ENCODE results near the gene C17orf67. TPM values are rescaled to one million over a fixed set of nuclear protein-coding genes. Genes with fewer than 3 reads are reported as not detected.
"Not testable (repeated sequence)": the region's sequence is repeated elsewhere in the genome, so short reads cannot be mapped to it uniquely, and the experiment has no call there.

The C17orf67 gene
- total RNA-seq, 1 experiment from 2014 or later = 0.50 TPM

GRCh38 chr17:56779322-56779721 is 54.4 kb downstream of the C17orf67 start:
- DNase-seq (ENCODE audit: extremely low read depth, low read depth) = no peak

DNA sequence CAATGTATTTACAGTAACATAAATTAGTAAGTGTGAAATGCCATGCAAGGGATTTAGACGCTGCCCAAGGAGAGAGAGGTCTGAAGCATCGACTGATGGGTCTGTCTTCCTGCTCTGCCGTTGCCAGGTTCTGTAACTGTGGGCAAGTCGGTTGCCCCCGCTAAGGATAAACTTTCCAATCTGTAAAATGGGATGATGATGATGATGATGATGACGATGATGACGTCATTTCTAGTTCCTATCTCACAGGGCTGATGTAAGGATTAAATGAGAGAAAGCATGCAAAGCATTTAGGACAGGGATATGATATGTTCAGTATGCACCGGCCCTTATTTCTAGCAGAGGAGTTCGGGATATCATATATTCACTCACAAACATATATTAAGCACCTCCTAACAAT is 54.8 kb downstream of the C17orf67 start:
- no peak for DNase-seq (ENCODE audit: extremely low read depth, low read depth)

DNA sequence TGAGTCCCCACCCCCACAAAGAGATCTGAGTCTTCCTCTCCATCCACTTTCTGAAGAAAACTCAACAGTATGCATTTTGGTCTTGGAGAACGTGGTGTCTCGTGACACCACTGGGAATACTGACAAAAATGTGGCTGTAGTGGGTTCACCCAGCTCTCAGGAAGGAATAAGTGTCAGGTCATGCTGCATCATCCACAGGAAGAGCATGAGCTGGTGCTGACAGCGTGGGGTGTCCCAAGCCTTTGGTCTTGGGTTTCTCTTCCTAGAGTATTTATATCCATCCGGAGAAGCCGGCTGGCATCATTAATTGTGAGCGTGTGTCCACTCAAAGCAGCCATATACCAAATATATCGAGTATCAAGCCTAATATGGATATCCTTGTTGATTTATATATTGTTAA is 55.9 kb downstream of the C17orf67 start:
- no peak for DNase-seq (ENCODE audit: extremely low read depth, low read depth)

- no peak for DNase-seq (ENCODE audit: extremely low read depth, low read depth)
Observed at GRCh38 chr17:56774650-56775049, 59.1 kb downstream of the C17orf67 start.

GRCh38 chr17:56773124-56773523 is 60.6 kb downstream of the C17orf67 start:
- DNase-seq (ENCODE audit: extremely low read depth, low read depth) = no peak

- no peak for DNase-seq (ENCODE audit: extremely low read depth, low read depth)
Observed at GRCh38 chr17:56772442-56772841, 61.3 kb downstream of the C17orf67 start.

DNA sequence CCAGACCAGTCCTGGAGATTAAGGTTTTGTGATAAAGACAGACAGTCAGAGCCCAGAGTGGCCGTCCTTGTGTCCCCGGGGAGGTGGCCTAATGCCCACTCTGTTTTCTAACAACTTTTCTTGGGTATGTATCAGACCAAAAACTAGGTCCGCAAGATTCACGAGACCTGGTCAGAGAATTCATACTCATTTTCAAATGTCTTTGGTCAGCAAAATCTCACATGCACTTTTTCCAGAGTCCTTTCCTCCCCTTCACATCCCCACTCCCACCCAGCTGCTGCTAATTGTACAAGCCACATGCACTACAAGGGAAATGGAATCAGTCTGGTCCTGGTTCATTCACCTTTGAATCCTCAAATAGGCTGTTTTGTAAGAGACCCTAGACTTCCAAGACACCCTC is 61.7 kb downstream of the C17orf67 start:
- no peak for DNase-seq (ENCODE audit: extremely low read depth, low read depth)

DNA sequence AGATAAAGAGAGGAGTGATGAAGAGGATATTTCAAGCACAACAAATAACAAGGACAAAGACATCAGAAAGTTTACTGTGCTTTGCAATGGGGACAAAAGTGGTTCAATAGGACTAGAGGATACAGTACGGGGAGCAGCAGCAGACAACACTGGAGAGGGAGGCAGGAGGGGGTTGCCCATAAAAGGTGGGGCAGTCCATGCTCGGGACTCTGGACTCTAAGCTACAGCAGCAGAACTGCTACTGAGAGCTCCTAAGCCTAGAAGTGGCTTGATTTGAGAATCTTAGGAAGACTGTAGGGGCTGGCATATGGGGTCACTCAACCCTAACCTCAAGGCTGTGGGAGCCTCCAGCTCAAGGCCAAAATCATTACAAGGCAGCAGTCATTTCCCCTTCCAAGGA is 62.2 kb downstream of the C17orf67 start:
- no peak for DNase-seq (ENCODE audit: extremely low read depth, low read depth)

DNA sequence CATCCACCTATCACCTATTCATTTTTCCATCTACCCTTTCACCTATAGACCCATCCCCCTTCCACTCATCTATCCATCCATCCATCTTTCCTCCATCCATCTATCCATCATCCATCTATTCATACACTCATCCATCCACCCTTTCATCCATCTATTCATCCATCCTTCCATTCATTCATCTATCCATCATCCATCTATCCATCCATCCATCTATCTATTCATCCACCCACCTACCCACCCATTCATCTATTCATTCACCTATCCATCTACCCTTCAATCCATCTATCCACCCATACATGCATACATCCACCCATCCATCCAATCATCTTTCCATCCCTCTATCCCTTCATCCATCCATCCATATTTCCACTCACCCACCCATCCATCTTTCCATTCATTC is 63.3 kb downstream of the C17orf67 start:
- no peak for DNase-seq (ENCODE audit: extremely low read depth, low read depth)

- DNase-seq (ENCODE audit: extremely low read depth, low read depth) = no peak
Observed at GRCh38 chr17:56765449-56765848, 68.3 kb downstream of the C17orf67 start.

- DNase-seq (ENCODE audit: extremely low read depth, low read depth) = no peak
Observed at GRCh38 chr17:56762988-56763387, 70.7 kb downstream of the C17orf67 start.

DNA sequence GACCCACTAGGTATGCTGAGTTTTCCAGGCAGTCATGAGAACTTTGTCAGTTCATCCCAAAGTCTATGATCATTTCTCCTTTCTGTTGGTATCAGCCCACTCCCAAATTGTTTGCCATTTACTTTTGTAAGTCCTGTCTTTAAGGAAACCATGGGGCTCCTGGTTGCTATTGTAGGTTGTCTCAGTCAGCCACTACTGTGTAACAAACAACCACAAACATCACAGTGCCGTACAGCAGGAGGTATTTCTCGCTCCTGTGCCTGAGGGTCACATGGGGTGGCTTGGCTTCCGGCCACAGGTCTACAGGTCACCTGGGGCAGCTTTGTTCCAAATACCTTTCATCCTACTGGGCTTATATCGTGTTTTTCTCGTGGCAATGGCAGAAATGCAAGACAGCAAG is 71.6 kb downstream of the C17orf67 start:
- no peak for DNase-seq (ENCODE audit: extremely low read depth, low read depth)

DNA sequence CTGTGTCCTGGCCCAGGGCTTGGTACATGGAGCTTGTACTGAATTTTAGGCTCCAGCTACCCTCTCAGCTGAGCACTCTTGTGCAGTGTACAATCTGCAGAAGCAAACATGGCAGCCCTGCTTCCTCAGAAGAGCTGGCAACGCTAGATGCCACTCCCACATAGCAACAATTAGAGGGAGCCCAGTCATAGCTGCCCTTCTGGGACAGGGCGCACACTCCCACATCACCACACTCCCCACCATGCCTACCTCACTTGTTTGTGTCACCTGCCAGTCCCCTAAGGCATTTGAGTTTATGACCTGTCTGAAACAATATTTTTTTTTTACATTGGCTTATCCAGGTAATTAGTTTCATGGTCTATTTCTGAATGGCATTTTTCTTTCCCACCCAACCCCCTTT is 72.3 kb downstream of the C17orf67 start:
- DNase-seq (ENCODE audit: extremely low read depth, low read depth) = no peak

- not testable (repeated sequence) for DNase-seq (ENCODE audit: extremely low read depth, low read depth)
Observed at GRCh38 chr17:56757611-56758010, 76.1 kb downstream of the C17orf67 start.

DNA sequence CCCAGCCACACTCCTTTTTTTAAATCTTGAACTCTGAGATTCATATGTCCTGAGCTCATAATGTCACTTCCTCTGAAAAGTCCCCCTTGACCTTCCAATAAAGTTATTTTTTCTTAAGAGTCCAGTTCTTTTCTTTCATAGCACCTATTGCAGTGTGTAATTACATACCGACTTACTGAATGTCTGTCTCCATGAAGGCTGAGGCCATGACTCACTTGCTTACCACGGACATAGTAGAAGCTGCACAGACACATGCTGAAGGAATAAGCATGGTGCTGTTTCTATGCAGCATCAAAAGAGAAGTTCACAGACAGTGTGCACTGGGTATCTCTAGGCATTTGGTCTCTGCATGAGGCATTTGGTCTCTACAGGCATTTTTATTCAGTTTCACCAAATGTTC is 77.2 kb downstream of the C17orf67 start:
- DNase-seq (ENCODE audit: extremely low read depth, low read depth) = no peak

DNA sequence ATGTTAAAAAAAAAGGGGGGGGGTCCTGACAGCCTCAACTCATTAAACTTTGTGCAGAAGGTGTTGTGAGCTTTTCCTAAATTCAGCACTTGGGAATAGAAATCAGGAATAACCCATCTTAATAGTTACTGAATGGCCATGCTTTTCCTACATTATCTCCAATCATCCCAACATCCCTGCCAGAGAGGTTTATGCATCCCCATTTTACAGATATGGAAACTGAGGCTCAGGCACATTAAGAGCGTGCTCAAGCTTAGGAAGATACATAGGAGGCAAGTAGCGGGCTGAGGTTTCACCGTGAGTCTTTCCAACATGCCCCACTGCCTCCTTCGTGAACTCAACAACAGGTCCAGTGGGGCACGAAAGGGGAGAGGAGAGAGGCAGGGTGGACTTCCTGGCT is 78.4 kb downstream of the C17orf67 start:
- no peak for DNase-seq (ENCODE audit: extremely low read depth, low read depth)

DNA sequence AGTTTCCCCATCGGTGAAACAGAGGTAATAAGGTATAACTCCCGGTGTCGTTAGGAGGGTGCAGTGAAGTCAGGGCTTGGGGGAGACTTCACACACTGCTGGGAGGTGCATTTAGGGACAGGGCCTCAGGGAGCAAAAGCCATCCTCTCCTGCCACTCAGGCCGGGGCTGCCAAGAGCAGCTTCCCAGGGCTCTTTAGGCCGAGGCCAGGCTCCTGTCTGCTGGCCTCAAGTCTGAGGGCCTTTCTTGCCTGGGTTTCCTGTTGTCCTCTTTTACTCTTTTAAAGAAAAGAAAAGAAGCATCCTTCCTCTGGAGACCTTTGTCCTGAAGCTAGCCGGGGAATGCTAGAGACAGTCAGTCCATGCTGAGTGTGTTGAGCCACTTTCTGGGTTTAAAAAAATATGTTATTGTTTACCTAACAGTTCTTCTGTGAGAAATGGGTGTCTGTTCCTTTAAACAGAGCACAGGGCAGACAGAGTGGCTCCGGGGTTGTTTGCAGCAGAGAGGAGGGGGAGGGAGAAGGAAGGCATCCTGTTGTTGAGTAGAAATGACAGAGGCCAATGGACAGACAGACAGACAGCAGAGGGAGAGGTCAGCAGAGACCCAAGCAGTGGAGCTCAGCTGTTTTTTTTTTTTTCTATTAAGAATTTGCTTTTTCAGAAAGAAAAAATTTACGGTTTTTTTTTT is 79.1 kb downstream of the C17orf67 start:
- DNase-seq (ENCODE audit: extremely low read depth, low read depth) = no peak

GRCh38 chr17:56752263-56752836 is 81.4 kb downstream of the C17orf67 start:
- DNase-seq (ENCODE audit: extremely low read depth, low read depth) = no peak

DNA sequence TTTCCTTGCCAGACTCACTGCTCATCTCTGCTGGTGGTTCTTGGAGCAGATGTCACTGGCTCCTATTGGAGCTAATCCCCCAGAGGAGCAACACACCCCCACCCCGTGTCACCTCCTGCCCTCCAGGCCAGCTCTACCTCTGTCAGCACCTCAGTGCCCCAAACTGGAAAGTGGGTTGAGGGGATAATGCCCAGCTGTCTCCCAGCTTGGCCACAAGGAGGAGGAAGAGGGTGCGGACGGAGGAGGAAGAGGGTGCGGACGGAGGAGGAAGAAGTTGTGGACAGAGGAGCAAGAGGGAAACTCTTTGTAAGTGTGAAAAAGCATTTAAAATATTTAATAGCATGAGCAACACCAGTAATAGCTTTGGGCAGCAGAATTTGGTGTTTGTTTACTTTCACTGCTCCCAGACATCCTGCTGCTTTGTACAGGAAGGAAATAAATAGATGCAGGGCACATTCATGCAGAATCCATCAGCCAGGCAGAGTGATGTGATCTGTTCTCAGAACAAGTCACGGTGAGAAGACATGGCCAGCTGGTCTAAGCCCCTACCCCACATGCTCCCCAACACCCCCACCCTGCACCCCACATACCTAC is 82.5 kb downstream of the C17orf67 start:
- DNase-seq (ENCODE audit: extremely low read depth, low read depth) = no peak

- DNase-seq (ENCODE audit: extremely low read depth, low read depth) = no peak
Observed at GRCh38 chr17:56744721-56745120, 89.0 kb downstream of the C17orf67 start.

DNA sequence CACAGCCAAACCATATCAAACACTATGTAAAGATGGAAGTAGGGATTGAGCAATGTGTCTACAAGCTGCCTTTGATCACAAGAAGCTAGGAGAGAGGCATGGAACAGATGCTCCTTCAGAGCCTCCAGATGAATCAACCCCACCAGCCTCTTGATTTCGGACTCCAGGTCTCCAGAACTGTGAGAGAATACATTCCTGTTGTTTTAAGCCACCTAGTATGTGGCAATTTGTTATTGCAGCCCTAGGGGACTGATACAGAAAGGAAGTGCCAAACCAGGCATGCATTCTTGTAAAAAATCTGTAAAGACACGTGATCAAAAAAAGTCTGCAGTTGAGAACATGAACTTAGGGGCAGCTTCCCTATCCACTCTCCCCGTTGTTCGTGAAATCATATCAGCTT is 91.1 kb downstream of the C17orf67 start:
- DNase-seq (ENCODE audit: extremely low read depth, low read depth) = no peak

All from NCI-H460 (cell line).